MG63 (cell line): Measurements from ENCODE around the gene GPR87. TPM values are rescaled to one million over a fixed set of nuclear protein-coding genes. Genes with fewer than 3 reads are reported as not detected.

Source experiments
- DNase-seq: peaks from one replicate; pipeline ENCODE4 v3.0.0-alpha.2; 2020
- H3K27me3 ChIP-seq: fragments of 250-450 bp; sonication (Bioruptor Pico); 2 replicates; pipeline ENCODE4 v1.5.1; 2020; ENCODE audit warnings: mild to moderate bottlenecking, moderate library complexity
- H3K36me3 ChIP-seq: fragments of 250-450 bp; sonication (Bioruptor Pico); 2 replicates; pipeline ENCODE4 v1.5.1; 2020; ENCODE audit warnings: mild to moderate bottlenecking, moderate library complexity
- H3K4me3 ChIP-seq: fragments of 250-450 bp; sonication (Bioruptor Pico); 2 replicates; pipeline ENCODE4 v1.5.1; 2020; ENCODE audit warnings: mild to moderate bottlenecking, moderate library complexity
- H3K9me3 ChIP-seq: fragments of 250-450 bp; sonication (Bioruptor Pico); 2 replicates; pipeline ENCODE4 v1.5.1; 2020; ENCODE audit warnings: mild to moderate bottlenecking, moderate library complexity
- total RNA-seq: library from RNA; depleted of rRNA; stranded (reverse); fragments of >200 nt; shearing (Covaris generic); gene quantifications from 2 replicates; pipeline ENCODE4 v1.2.3, GENCODE V29; 2014; ENCODE audit warnings: low replicate concordance

Gene GPR87
- total RNA-seq, 1 experiment from 2014 or later = 0.23 TPM

DNA sequence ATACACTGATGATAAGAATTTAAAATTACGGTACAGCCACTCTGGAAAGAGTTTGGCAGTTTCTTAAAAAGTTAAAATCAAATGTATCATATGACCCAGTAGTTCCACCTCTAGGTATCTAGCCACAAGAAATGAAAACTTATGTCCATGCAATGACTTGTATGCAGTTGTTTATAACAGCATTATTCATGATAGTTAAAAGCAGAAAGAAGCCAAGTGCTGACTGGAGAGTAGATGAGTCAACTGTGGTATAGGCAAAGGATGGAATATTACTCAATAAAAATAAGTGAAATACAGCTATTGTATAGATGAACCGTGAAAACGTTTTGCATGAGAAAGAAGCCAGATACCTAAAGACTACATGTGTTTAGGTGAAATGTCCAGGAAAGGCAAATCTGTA is 14.8 kb downstream of the GPR87 start:
- Histone ChIP-seq H3K4me3 (no peak overlapping the region), H3K9me3 (no peaks in the 10 kb centered on the region), H3K27me3 (no peaks in the 10 kb centered on the region), H3K36me3 (no peaks in the 10 kb centered on the region)
- DNase-seq = no peak

- Histone ChIP-seq H3K9me3 (no peaks in the 10 kb centered on the region), H3K27me3 (no peaks in the 10 kb centered on the region), H3K4me3 (no peak overlapping the region), H3K36me3 (no peaks in the 10 kb centered on the region)
- no peak for DNase-seq
Measured at GRCh38 chr3:151300539-151300938, 16.1 kb downstream of the GPR87 start.

- no peak overlapping the region for H3K4me3 ChIP-seq
- no peaks in the 10 kb centered on the region for H3K9me3 ChIP-seq
- H3K36me3 ChIP-seq = no peaks in the 10 kb centered on the region
- no peak for DNase-seq
- no peaks in the 10 kb centered on the region for H3K27me3 ChIP-seq
Measured at GRCh38 chr3:151299006-151299405, 17.6 kb downstream of the GPR87 start.

DNA sequence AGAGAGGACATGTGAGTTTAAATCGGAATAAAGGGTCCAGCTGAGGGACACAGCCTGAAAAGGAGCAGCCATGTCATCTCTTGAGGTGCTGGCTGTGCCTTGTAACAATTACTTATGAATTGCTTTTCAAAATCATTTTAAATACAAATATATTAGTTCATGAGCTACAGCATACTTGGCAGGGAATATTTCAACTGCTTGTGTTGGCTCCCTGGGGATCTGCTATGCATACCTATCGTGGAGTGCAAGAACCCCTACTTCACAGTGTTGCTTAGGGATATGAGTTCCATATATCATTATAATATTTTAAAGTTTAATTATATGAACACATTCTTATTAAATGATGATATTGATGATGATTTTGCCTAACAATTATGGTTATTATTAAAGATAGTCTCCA is 19.2 kb downstream of the GPR87 start:
- Histone ChIP-seq H3K9me3 (no peaks in the 10 kb centered on the region), H3K36me3 (no peaks in the 10 kb centered on the region), H3K27me3 (no peaks in the 10 kb centered on the region), H3K4me3 (no peak overlapping the region)
- no peak for DNase-seq

DNA sequence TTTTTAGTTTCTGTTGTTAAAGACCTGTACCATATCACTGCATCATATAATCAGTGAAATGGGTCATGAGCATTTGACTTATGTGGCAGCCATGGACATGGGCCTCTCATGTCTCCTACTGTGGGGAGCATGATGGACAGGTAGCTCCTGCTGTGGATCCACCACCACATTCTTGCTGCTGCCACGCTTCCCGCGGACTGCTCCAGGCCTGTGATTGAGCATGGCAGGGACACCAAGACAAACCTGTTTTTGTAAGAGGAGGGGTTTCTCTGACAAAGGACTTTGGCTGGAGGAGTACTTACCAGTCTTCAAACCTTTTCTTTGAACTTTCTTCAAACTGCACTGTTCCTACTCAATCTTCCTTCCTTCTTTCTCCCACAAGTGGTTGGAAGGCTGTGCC is 20.4 kb downstream of the GPR87 start:
- no peaks in the 10 kb centered on the region for H3K27me3 ChIP-seq
- H3K36me3 ChIP-seq = no peaks in the 10 kb centered on the region
- DNase-seq = no peak
- H3K4me3 ChIP-seq = no peak overlapping the region
- no peaks in the 10 kb centered on the region for H3K9me3 ChIP-seq

DNA sequence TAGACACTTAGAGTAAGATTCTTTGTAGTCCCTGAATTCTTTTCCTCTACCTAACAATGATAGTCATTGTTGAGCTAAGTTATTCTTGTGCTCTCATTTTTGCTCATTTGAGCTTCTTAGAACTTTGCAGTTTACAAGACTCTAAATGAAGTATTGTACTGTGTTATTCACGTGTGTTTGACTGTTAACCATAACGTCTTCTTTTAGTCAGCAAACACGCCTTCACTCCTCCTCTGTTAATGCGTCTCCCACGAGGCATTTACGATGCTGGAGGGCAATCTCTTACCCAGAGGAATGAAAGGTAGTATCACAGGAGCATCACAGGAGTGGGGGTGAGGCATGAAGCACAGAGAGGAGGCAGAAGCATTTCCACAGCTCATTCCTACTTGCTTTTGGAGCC is 23.5 kb downstream of the GPR87 start:
- no peak for DNase-seq
- no peaks in the 10 kb centered on the region for H3K36me3 ChIP-seq
- no peak overlapping the region for H3K4me3 ChIP-seq
- no peaks in the 10 kb centered on the region for H3K9me3 ChIP-seq
- H3K27me3 ChIP-seq = no peaks in the 10 kb centered on the region

- no peak for DNase-seq
- Histone ChIP-seq H3K4me3 (no peak overlapping the region), H3K36me3 (no peaks in the 10 kb centered on the region), H3K9me3 (no peaks in the 10 kb centered on the region), H3K27me3 (no peaks in the 10 kb centered on the region)
Measured at GRCh38 chr3:151290673-151291072, 25.9 kb downstream of the GPR87 start.

GRCh38 chr3:151289445-151289844 is 27.2 kb downstream of the GPR87 start:
- no peaks in the 10 kb centered on the region for H3K36me3 ChIP-seq
- H3K9me3 ChIP-seq = no peaks in the 10 kb centered on the region
- no peaks in the 10 kb centered on the region for H3K27me3 ChIP-seq

GRCh38 chr3:151285940-151286339 is 30.7 kb downstream of the GPR87 start:
- no peak overlapping the region for H3K4me3 ChIP-seq
- H3K9me3 ChIP-seq = no peaks in the 10 kb centered on the region
- no peaks in the 10 kb centered on the region for H3K27me3 ChIP-seq
- no peaks in the 10 kb centered on the region for H3K36me3 ChIP-seq
- DNase-seq = no peak

More at GRCh38 chr3:151289445-151289844, 27.2 kb downstream of the GPR87 start:
- no peak overlapping the region for H3K4me3 ChIP-seq
- no peak for DNase-seq

- H3K36me3 ChIP-seq = no peaks in the 10 kb centered on the region
- no peak overlapping the region for H3K4me3 ChIP-seq
- no peaks in the 10 kb centered on the region for H3K9me3 ChIP-seq
- no peaks in the 10 kb centered on the region for H3K27me3 ChIP-seq
- DNase-seq = peak; percentile 6
Measured at GRCh38 chr3:151283907-151284461, 32.6 kb downstream of the GPR87 start.

GRCh38 chr3:151283387-151283786 is 33.2 kb downstream of the GPR87 start:
- Histone ChIP-seq H3K4me3 (no peak overlapping the region), H3K36me3 (no peaks in the 10 kb centered on the region), H3K27me3 (no peaks in the 10 kb centered on the region), H3K9me3 (no peaks in the 10 kb centered on the region)
- DNase-seq = no peak

- H3K27me3 ChIP-seq = no peaks in the 10 kb centered on the region
- no peaks in the 10 kb centered on the region for H3K36me3 ChIP-seq
- no peaks in the 10 kb centered on the region for H3K9me3 ChIP-seq
- no peak for DNase-seq
- H3K4me3 ChIP-seq = no peak overlapping the region
Measured at GRCh38 chr3:151282921-151283320, 33.7 kb downstream of the GPR87 start.

- Histone ChIP-seq H3K4me3 (no peak overlapping the region), H3K9me3 (no peaks in the 10 kb centered on the region), H3K27me3 (no peaks in the 10 kb centered on the region), H3K36me3 (no peaks in the 10 kb centered on the region)
- no peak for DNase-seq
Measured at GRCh38 chr3:151281671-151282324, 34.8 kb downstream of the GPR87 start.

DNA sequence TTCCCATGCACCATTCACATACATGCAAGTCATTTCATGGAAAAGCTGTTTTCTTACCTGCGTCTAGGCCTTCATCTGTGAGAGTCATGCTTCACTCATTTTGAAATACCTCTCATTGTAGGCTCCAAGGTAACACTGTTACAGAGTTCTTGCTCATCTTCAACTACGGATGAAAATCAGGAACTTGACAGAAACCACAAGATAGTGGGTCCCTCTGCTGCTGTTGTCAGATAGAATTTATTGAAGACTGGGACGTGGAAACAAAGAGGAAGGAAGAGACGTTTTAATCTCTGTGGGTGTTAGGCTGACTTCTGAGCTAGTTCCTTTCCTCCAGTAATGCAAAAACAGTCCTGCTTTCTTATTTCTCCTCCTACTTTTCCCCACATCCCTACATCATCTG is 38.4 kb downstream of the GPR87 start, which contains the start of gene P2RY14:
P2RY14 (minus strand) TSS at position 313 of the 400 bp plus-strand sequence. CDS start 64,226 bp downstream, outside the sequence.
- no peak for DNase-seq
- Histone ChIP-seq H3K4me3 (no peak within 1 kb of the TSS), H3K9me3 (no peaks in the 10 kb centered on the region), H3K36me3 (no peaks in the 10 kb centered on the region), H3K27me3 (no peaks in the 10 kb centered on the region)

- DNase-seq = no peak
- Histone ChIP-seq H3K9me3 (no peaks in the 10 kb centered on the region), H3K4me3 (no peak overlapping the region), H3K36me3 (no peaks in the 10 kb centered on the region), H3K27me3 (no peaks in the 10 kb centered on the region; the same call in 1 of the 2 replicates)
Measured at GRCh38 chr3:151276687-151277042, 40.0 kb downstream of the GPR87 start.

DNA sequence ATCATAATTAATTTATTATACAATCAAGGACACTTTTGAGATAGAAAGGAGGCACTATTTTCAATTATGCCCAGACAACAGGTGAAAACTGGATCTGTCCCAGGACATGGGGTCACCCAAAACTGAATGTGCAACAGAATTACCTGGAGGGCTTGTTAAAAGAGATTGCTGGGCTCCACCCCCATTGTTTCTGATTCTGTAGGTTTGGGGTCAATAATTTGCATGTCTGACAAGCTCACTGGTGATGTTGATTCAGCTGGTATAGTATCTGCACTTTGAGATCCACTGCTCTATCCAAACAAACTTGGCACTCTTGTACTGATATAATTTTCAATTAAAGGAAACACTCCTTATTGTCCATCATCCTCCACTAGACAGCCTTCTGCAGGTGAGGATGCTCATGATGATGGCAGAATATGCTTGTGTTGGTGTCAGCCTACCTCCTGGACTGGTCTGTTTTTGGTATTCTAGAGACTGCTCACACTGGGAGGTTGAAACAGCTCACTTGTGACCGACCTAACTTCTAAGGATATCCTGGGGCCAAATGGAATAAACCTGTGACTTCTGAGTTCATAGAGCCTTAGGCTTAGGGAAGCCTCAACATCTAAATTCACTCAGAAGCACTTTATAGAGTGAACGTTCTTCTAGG is 40.5 kb downstream of the GPR87 start:
- H3K27me3 ChIP-seq = no peaks in the 10 kb centered on the region; the same call in 1 of the 2 replicates
- H3K36me3 ChIP-seq = no peaks in the 10 kb centered on the region
- DNase-seq = no peak
- no peaks in the 10 kb centered on the region for H3K9me3 ChIP-seq
- no peak overlapping the region for H3K4me3 ChIP-seq

DNA sequence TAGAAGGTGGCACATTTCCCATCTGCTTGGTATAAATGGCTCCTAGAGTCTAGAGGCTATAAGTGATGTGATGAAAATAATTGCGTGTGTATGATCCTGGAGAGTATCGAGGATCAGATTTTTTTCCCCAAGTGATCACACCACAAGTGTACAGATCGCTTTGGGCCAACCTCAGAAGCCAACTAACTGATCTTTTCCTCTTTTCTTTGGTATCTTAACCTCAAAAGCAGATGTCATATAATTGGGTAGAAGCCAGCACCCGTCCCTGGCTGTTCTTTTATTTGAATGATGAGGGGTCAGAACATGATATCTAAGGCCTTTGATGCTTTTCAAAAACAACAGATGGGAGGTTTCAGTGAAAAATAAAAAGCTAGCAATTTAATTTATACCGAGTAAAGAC is 41.5 kb downstream of the GPR87 start:
- Histone ChIP-seq H3K27me3 (peaks cover 6% of the 10 kb centered on the region; the same call in 1 of the 2 replicates), H3K9me3 (no peaks in the 10 kb centered on the region), H3K4me3 (no peak overlapping the region), H3K36me3 (no peaks in the 10 kb centered on the region)
- no peak for DNase-seq

- Histone ChIP-seq H3K9me3 (no peaks in the 10 kb centered on the region), H3K27me3 (peaks cover 6% of the 10 kb centered on the region; the same call in 1 of the 2 replicates)
Measured at GRCh38 chr3:151269631-151270030, 47.0 kb downstream of the GPR87 start.

More at GRCh38 chr3:151269631-151270030, 47.0 kb downstream of the GPR87 start:
- no peak overlapping the region for H3K4me3 ChIP-seq
- no peak for DNase-seq
- H3K36me3 ChIP-seq = no peaks in the 10 kb centered on the region
